Duodenal mucosa (tissue), 2 donors: ENCODE data around the gene NAMPT.

ENCODE experiments used
- H3K27ac ChIP-seq: one replicate; pipeline ENCODE4 v1.7.0; 2013; ENCODE audit warnings: low read depth, low read length
- H3K27me3 ChIP-seq, 2 donors: one replicate each; pipeline ENCODE4 v1.7.0; 2013; ENCODE audit warnings: low read length in 2 of 2, control low read depth in 1 of 2; ENCODE audit not compliant: insufficient read depth in 2 of 2, control insufficient read depth in 1 of 2
- H3K36me3 ChIP-seq, 2 donors: one replicate each; pipeline ENCODE4 v1.7.0; 2013; ENCODE audit warnings: low read length in 2 of 2, control low read depth in 1 of 2; ENCODE audit not compliant: insufficient read depth in 2 of 2, control insufficient read depth in 1 of 2
- H3K4me1 ChIP-seq, 2 donors: one replicate each; pipeline ENCODE4 v1.7.0; 2013; ENCODE audit warnings: low read length in 2 of 2, control low read depth in 1 of 2; ENCODE audit not compliant: insufficient read depth in 2 of 2, control insufficient read depth in 1 of 2
- H3K4me3 ChIP-seq, 2 donors: one replicate each; pipeline ENCODE4 v1.7.0; 2013; ENCODE audit warnings: low read length in 2 of 2, low read depth in 1 of 2
- H3K9ac ChIP-seq, 2 donors: one replicate each; pipeline ENCODE4 v1.7.0; 2013; ENCODE audit warnings: low read length in 2 of 2, low read depth in 1 of 2
- H3K9me3 ChIP-seq, 2 donors: one replicate each; pipeline ENCODE4 v1.7.0; 2013; ENCODE audit warnings: low read length in 2 of 2, control low read depth in 1 of 2; ENCODE audit not compliant: control insufficient read depth in 1 of 2

Gene NAMPT

DNA sequence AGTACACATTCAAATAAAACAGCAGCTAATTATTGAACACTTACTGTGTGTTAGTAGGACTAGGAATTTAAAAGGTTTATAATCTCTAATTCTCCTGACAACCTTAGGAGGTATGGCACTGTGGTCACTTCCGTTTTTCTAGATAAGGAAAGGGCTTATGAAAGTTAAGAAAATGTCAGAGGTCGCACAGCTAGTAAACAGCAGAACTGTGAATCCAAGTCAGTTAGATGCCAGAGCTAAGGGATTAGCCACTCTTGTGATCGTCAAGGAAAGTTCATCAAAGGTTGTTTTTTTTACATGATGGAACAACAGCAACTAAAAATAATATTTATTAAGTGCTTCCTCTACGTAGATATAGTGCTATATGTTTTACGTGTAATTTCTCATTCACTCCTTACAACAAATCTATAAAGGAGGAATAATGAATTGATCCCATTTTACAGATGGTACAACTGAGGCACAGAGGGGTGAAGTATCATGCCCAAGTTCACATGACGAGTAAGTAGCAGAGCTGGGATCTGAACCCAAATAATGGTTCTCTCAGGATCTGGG lies 84.9 kb downstream of the NAMPT start:
- Histone ChIP-seq H3K9me3 (no peaks in the 10 kb centered on the region), H3K4me1 (no peaks in the 10 kb centered on the region), H3K36me3 (no peaks in the 10 kb centered on the region), H3K9ac (no peak overlapping the region), H3K27me3 (no peaks in the 10 kb centered on the region), H3K27ac (no peak overlapping the region), H3K4me3 (no peak overlapping the region)

DNA sequence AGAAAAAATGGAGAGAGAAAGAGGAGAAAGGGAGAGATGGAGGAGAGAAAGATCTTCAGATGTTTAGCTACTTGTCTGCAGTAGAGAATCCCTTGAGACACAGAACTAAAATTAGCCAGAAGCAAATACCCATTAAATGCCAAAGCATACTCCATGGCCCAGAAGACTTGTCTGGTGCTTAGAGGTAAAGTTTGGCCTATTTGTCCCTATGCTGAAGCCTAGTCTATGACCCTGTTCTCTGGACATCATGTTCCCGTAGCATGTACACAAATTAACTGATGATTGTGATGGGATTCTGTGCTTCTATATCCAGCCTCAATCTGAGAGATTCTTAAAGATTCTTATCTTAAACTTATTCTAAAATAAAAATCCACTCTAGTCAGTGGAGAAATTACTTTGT lies 85.8 kb downstream of the NAMPT start:
- Histone ChIP-seq H3K4me1 (no peaks in the 10 kb centered on the region), H3K9me3 (no peaks in the 10 kb centered on the region), H3K36me3 (no peaks in the 10 kb centered on the region), H3K27me3 (no peaks in the 10 kb centered on the region), H3K9ac (no peak overlapping the region), H3K27ac (no peak overlapping the region), H3K4me3 (no peak overlapping the region)
